Endodermal cell (in vitro differentiated cells): ENCODE results near the gene RBM48. TPM values are rescaled to one million over a fixed set of nuclear protein-coding genes. Genes with fewer than 3 reads are reported as not detected.
"Not testable (repeated sequence)": the region's sequence is repeated elsewhere in the genome, so short reads cannot be mapped to it uniquely, and the experiment has no call there.

ENCODE experiments used
- DNase-seq: peaks from one replicate; pipeline ENCODE4 v3.0.0-alpha.2; 2017
- H3K27ac ChIP-seq: 2 replicates; pipeline ENCODE4 v1.5.1; 2013; ENCODE audit warnings: mild to moderate bottlenecking, low read depth, low read length, moderate library complexity
- H3K27me3 ChIP-seq: 2 replicates; pipeline ENCODE4 v1.6.1; 2013; ENCODE audit warnings: mild to moderate bottlenecking, low read length, moderate library complexity; ENCODE audit not compliant: insufficient read depth, control insufficient read depth, poor library complexity, severe bottlenecking
- H3K36me3 ChIP-seq: 2 replicates; pipeline ENCODE4 v1.7.0; 2013; ENCODE audit warnings: mild to moderate bottlenecking, low read length, moderate library complexity; ENCODE audit not compliant: control insufficient read depth, insufficient read depth
- H3K4me1 ChIP-seq: one replicate; pipeline ENCODE4 v1.7.0; 2013; ENCODE audit warnings: low read length; ENCODE audit not compliant: control insufficient read depth, insufficient read depth
- H3K4me3 ChIP-seq: 2 replicates; pipeline ENCODE4 v1.5.1; 2013; ENCODE audit warnings: mild to moderate bottlenecking, low read length, moderate library complexity
- H3K9ac ChIP-seq: 2 replicates; pipeline ENCODE4 v1.6.1; 2013; ENCODE audit warnings: mild to moderate bottlenecking, low read length, moderate library complexity; ENCODE audit not compliant: poor library complexity, severe bottlenecking; ENCODE audit errors: extremely low read depth
- H3K9me3 ChIP-seq: 2 replicates; pipeline ENCODE4 v1.6.1; 2013; ENCODE audit warnings: mild to moderate bottlenecking, low read length, moderate library complexity; ENCODE audit not compliant: control insufficient read depth
- H3K27ac Mint-ChIP-seq: 2 replicates; pipeline ENCODE4 v1.8.0; 2020; ENCODE audit warnings: mixed read lengths
- H3K27me3 Mint-ChIP-seq: 2 replicates; pipeline ENCODE4 v1.8.0; 2021; ENCODE audit warnings: mild to moderate bottlenecking, mixed read lengths; ENCODE audit not compliant: insufficient read depth
- H3K36me3 Mint-ChIP-seq: 2 replicates; pipeline ENCODE4 v1.8.0; 2020; ENCODE audit warnings: low read depth, mixed read lengths
- H3K4me1 Mint-ChIP-seq: 2 replicates; pipeline ENCODE4 v1.8.0; 2020; ENCODE audit warnings: mixed read lengths
- H3K4me3 Mint-ChIP-seq: 2 replicates; pipeline ENCODE4 v1.8.0; 2020; ENCODE audit warnings: mild to moderate bottlenecking, moderate library complexity, mixed read lengths
- H3K9me3 Mint-ChIP-seq: 2 replicates; pipeline ENCODE4 v1.8.0; 2020; ENCODE audit warnings: mild to moderate bottlenecking, mixed read lengths
- CTCF ChIP-seq: fragments of 200-600 bp; sonication (generic); conservative IDR thresholded peaks from 2 replicates; pipeline ENCODE4 v1.5.0; 2021; ENCODE audit warnings: antibody characterized with exemption, mild to moderate bottlenecking
- WGBS, 2 experiments: methylation state at CpG; one replicate each; pipeline versions ENCODE4 v1.1.5 to v1.1.7; 2013; ENCODE audit warnings: missing lambda C conversion rate in 2 of 2, mixed read lengths in 1 of 2; ENCODE audit not compliant: insufficient coverage in 1 of 2, insufficient read length in 1 of 2; 5-methylcytosine and 5-hydroxymethylcytosine counted together
- total RNA-seq, 2 donors: library from RNA; stranded (reverse); fragmentation: NEBNext Ultra II Directional in 1 of 2; extraction: Animal tissue kit (Norgen Biotek cat#: 25700) in 1 of 2; gene quantifications; 2 replicates in 1 of 2; 3 replicates in 1 of 2; pipeline ENCODE4 v1.2.1, GENCODE V29; 2021

RBM48 gene
- total RNA-seq, 2 donors from 2014 or later: 11.4 to 11.9 TPM

GRCh38 chr7:92528958-92529264 lies 316 bp downstream of the RBM48 start:
- peaks cover 18% of the 10 kb centered on the region for H3K36me3 Mint-ChIP-seq
- Histone ChIP-seq H3K36me3 (peaks cover 31% of the 10 kb centered on the region), H3K4me1 (no peaks in the 10 kb centered on the region), H3K9ac (peak overlapping the region; percentile 92), H3K27me3 (no peaks in the 10 kb centered on the region), H3K4me3 (peak overlapping the region; percentile 95), H3K27ac (peak overlapping the region; percentile 18), H3K9me3 (no peaks in the 10 kb centered on the region)
- peak overlapping the region; percentile 100 for H3K27ac Mint-ChIP-seq
- H3K4me1 Mint-ChIP-seq: peaks cover 8% of the 10 kb centered on the region
- WGBS, 2 experiments: 0 to 1% methylated on average over 13 of the region's 13 CpGs
- H3K4me3 Mint-ChIP-seq: peak overlapping the region; percentile 95
- no peaks in the 10 kb centered on the region for H3K9me3 Mint-ChIP-seq
- DNase-seq: no peak
- TF ChIP-seq CTCF: no peak
- H3K27me3 Mint-ChIP-seq: no peaks in the 10 kb centered on the region

DNA sequence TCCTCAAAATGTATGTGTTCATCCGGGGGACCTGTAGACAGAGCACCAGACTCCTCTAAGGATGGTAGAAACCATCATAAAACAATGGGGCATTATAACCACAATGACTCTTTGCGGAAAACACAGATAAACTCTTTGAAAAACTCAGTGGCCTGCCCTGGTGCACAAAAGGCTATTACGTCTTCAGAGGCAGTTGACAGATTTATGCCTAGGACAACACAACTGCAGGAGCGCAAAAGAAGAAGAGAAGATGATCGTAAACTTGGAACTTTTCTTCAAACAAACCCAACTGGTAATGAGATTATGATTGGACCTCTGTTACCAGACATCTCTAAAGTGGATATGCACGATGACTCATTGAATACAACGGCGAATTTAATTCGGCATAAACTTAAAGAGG lies 6.0 kb downstream of the RBM48 start:
- Histone ChIP-seq H3K9ac (no peak overlapping the region), H3K36me3 (peaks cover 81% of the 10 kb centered on the region), H3K27ac (no peak overlapping the region), H3K9me3 (no peaks in the 10 kb centered on the region), H3K4me3 (no peak overlapping the region), H3K4me1 (no peaks in the 10 kb centered on the region), H3K27me3 (no peaks in the 10 kb centered on the region)
- Mint-ChIP-seq H3K27me3 (no peaks in the 10 kb centered on the region), H3K4me3 (no peak overlapping the region), H3K36me3 (peaks cover 38% of the 10 kb centered on the region), H3K9me3 (no peaks in the 10 kb centered on the region), H3K27ac (no peak overlapping the region), H3K4me1 (no peaks in the 10 kb centered on the region)
- DNase-seq: no peak
- 90 to 95% methylated on average over 7 to 9 of the region's 9 CpGs for WGBS, 2 experiments
- TF ChIP-seq CTCF: no peak

GRCh38 chr7:92543542-92543941 lies 14.9 kb downstream of the RBM48 start:
- H3K27ac Mint-ChIP-seq, H3K4me1 Mint-ChIP-seq, H3K4me1 ChIP-seq, H3K9me3 ChIP-seq, H3K27me3 Mint-ChIP-seq, H3K36me3 Mint-ChIP-seq, H3K36me3 ChIP-seq, H3K27ac ChIP-seq, H3K27me3 ChIP-seq, H3K4me3 Mint-ChIP-seq, DNase-seq, H3K4me3 ChIP-seq, H3K9ac ChIP-seq: not testable (repeated sequence)
- H3K9me3 Mint-ChIP-seq: peaks cover 19% of the 10 kb centered on the region
- WGBS, 2 experiments: 94 to 100% methylated on average over 1 to 2 of the region's 3 CpGs

- H3K36me3 Mint-ChIP-seq, H3K4me3 ChIP-seq, H3K27me3 ChIP-seq, H3K36me3 ChIP-seq, H3K27ac Mint-ChIP-seq, H3K4me1 Mint-ChIP-seq, H3K4me1 ChIP-seq, H3K9me3 ChIP-seq, H3K4me3 Mint-ChIP-seq, DNase-seq, H3K27ac ChIP-seq, H3K9ac ChIP-seq, H3K27me3 Mint-ChIP-seq: not testable (repeated sequence)
- WGBS, 2 experiments: 88 to 95% methylated on average over 27 to 30 of the region's 30 CpGs
- peaks cover 19% of the 10 kb centered on the region for H3K9me3 Mint-ChIP-seq
Measured at GRCh38 chr7:92545116-92545515, 16.5 kb downstream of the RBM48 start.
